CD14-positive monocyte (primary cell): Measurements from ENCODE around the gene IL17C. TPM values are rescaled to one million over a fixed set of nuclear protein-coding genes. Genes with fewer than 3 reads are reported as not detected.
A peak's percentile ranks its signal among the peaks of the same experiment; 100 is the strongest.

Source experiments
- DNase-seq, 3 donors: peaks; one replicate each; pipeline ENCODE4 v3.0.0-alpha.2; 2011 to 2022
- H2AFZ ChIP-seq: 2 replicates; pipeline ENCODE4 v1.6.0; 2012; ENCODE audit warnings: mild to moderate bottlenecking, low read depth, low read length, inconsistent platforms; ENCODE audit not compliant: insufficient read depth, poor library complexity, severe bottlenecking
- H3K27ac ChIP-seq, 2 donors: 1 replicate in 1 of 2; 2 replicates in 1 of 2; pipeline ENCODE4 v1.5.1; 2012 to 2013; ENCODE audit warnings: low read length in 2 of 2, control low read depth in 1 of 2, inconsistent platforms in 1 of 2, low read depth in 1 of 2, mild to moderate bottlenecking in 1 of 2
- H3K27me3 ChIP-seq, 2 donors: one replicate each; pipeline versions ENCODE4 v1.6.0 to v1.6.1; 2011 to 2013; ENCODE audit warnings: low read length in 2 of 2; ENCODE audit not compliant: control insufficient read depth in 2 of 2, insufficient read depth in 2 of 2
- H3K36me3 ChIP-seq, 2 donors: replicated peaks in 1 of 2; 1 replicate in 1 of 2; 2 replicates in 1 of 2; pipeline versions ENCODE4 v1.5.1 to v1.6.1; 2012 to 2013; ENCODE audit warnings: low read length in 2 of 2, control low read depth in 1 of 2, inconsistent platforms in 1 of 2, mild to moderate bottlenecking in 1 of 2; ENCODE audit not compliant: insufficient read depth in 2 of 2, control insufficient read depth in 1 of 2
- H3K4me1 ChIP-seq, 2 donors: 1 replicate in 1 of 2; 2 replicates in 1 of 2; pipeline versions ENCODE4 v1.5.1 to v1.6.1; 2012 to 2013; ENCODE audit warnings: low read length in 2 of 2, control low read depth in 1 of 2, inconsistent platforms in 1 of 2, mild to moderate bottlenecking in 1 of 2, moderate library complexity in 1 of 2; ENCODE audit not compliant: insufficient read depth in 2 of 2, control insufficient read depth in 1 of 2
- H3K4me2 ChIP-seq: replicated peaks from 2 replicates; pipeline ENCODE3; 2012; ENCODE audit warnings: low read length, moderate library complexity, mild to moderate bottlenecking; ENCODE audit not compliant: poor library complexity, severe bottlenecking; ENCODE audit errors: extremely low read depth
- H3K4me3 ChIP-seq, 3 experiments: fragments of 200-600 bp in 1 of 3; sonication (generic) in 1 of 3; replicated peaks in 1 of 3; 1 replicate in 2 of 3; 2 replicates in 1 of 3; pipeline ENCODE4 v1.5.1; 2011 to 2013; ENCODE audit warnings: low read length in 3 of 3, mild to moderate bottlenecking in 3 of 3, control low read depth in 2 of 3, low read depth in 2 of 3, inconsistent platforms in 1 of 3, moderate library complexity in 1 of 3
- H3K79me2 ChIP-seq: 2 replicates; pipeline ENCODE4 v1.6.0; 2012; ENCODE audit warnings: mild to moderate bottlenecking, control low read depth, inconsistent platforms, low read length, moderate library complexity; ENCODE audit not compliant: insufficient read depth
- H3K9ac ChIP-seq: 2 replicates; pipeline ENCODE4 v1.6.0; 2017; ENCODE audit warnings: low read length, mild to moderate bottlenecking; ENCODE audit not compliant: insufficient read depth, poor library complexity, severe bottlenecking
- H3K9me3 ChIP-seq, 2 donors: replicated peaks in 1 of 2; 1 replicate in 1 of 2; 2 replicates in 1 of 2; pipeline versions ENCODE4 v1.5.1 to v1.6.1; 2012 to 2013; ENCODE audit warnings: low read length in 2 of 2, control low read depth in 1 of 2; ENCODE audit not compliant: control insufficient read depth in 1 of 2, insufficient read depth in 1 of 2
- H4K20me1 ChIP-seq: 2 replicates; pipeline ENCODE4 v1.6.0; 2012; ENCODE audit warnings: mild to moderate bottlenecking, low read length, control low read depth, moderate library complexity; ENCODE audit not compliant: insufficient read depth
- H3K27ac Mint-ChIP-seq, 7 donors: one replicate each; pipeline ENCODE4 v1.8.0; 2020; ENCODE audit warnings: mild to moderate bottlenecking in 7 of 7, mixed read lengths in 7 of 7, moderate library complexity in 6 of 7, inconsistent platforms in 2 of 7
- H3K27me3 Mint-ChIP-seq, 3 donors: one replicate each; pipeline ENCODE4 v1.8.0; 2021 to 2022; ENCODE audit warnings: low read depth in 3 of 3, mild to moderate bottlenecking in 3 of 3, mixed read lengths in 3 of 3, moderate library complexity in 3 of 3, inconsistent platforms in 1 of 3
- H3K36me3 Mint-ChIP-seq, 2 donors: one replicate each; pipeline ENCODE4 v1.8.0; 2020; ENCODE audit warnings: mixed read lengths in 2 of 2, inconsistent platforms in 1 of 2, mild to moderate bottlenecking in 1 of 2
- H3K4me1 Mint-ChIP-seq: one replicate; pipeline ENCODE4 v1.8.0; 2020; ENCODE audit warnings: mild to moderate bottlenecking, mixed read lengths
- H3K4me3 Mint-ChIP-seq, 2 donors: one replicate each; pipeline ENCODE4 v1.8.0; 2020; ENCODE audit warnings: mild to moderate bottlenecking in 2 of 2, mixed read lengths in 2 of 2, moderate library complexity in 1 of 2
- H3K9me3 Mint-ChIP-seq, 7 donors: one replicate each; pipeline ENCODE4 v1.8.0; 2020 to 2022; ENCODE audit warnings: mixed read lengths in 7 of 7, mild to moderate bottlenecking in 6 of 7, moderate library complexity in 6 of 7, inconsistent platforms in 2 of 7
- CTCF ChIP-seq: fragments of 200-600 bp; IDR thresholded peaks from one replicate; pipeline ENCODE4 v1.8.0; 2022; ENCODE audit warnings: antibody characterized with exemption, mild to moderate bottlenecking
- WGBS: methylation state at CpG from one replicate; pipeline ENCODE4 v1.1.5; 2013; ENCODE audit warnings: missing lambda C conversion rate; ENCODE audit not compliant: insufficient coverage; 5-methylcytosine and 5-hydroxymethylcytosine counted together
- intact Hi-C, 2 donors: fragments of 100-400 bp; cut with micrococcal nuclease; formaldehyde crosslinking; loops; one replicate each; pipeline versions ENCODE4 v1.15.0 to v1.15.1; 2023
- polyA plus RNA-seq, 3 donors: library from polyadenylated mRNA; depleted of rRNA in 1 of 3; unstranded in 2 of 3; stranded (reverse) in 1 of 3; fragments of 300-500 nt in 2 of 3; fragments of >200 nt in 1 of 3; fragmentation: Illumina TruSeq in 2 of 3; gene quantifications; 1 replicate in 2 of 3; 2 replicates in 1 of 3; pipeline ENCODE4 v1.2.3, GENCODE V29; 2012 to 2021

Gene IL17C
- polyA plus RNA-seq, 3 donors, result 0.08 TPM; not detected in 2

- DNase-seq, result no peak
- Histone ChIP-seq H3K27ac (no peak overlapping the region), H3K9ac (no peak overlapping the region), H3K4me2 (no peak overlapping the region), H4K20me1 (peaks cover 7% of the 10 kb centered on the region), H3K27me3 (no peaks in the 10 kb centered on the region), H3K9me3 (no peaks in the 10 kb centered on the region), H3K4me1 (peaks cover 34 to 38% of the 10 kb centered on the region in 2 donors), H3K79me2 (peaks cover 4% of the 10 kb centered on the region), H3K36me3 (peaks cover 38% of the 10 kb centered on the region in 2 donors), H2AFZ (no peak overlapping the region), H3K4me3 (no peak overlapping the region)
- intact Hi-C loops, result loop anchor here in 1 of 2 donors (2.0 kb wide), 1 partner anchor 14 kb away; no protein-coding TSS in a partner anchor
- no peaks in the 10 kb centered on the region for H3K9me3 Mint-ChIP-seq
- H3K4me1 Mint-ChIP-seq, result peaks cover 31% of the 10 kb centered on the region
- WGBS, result 96% methylated on average over 30 of the region's 32 CpGs
- H3K36me3 Mint-ChIP-seq, result peaks cover 35 to 62% of the 10 kb centered on the region in 2 donors
- H3K4me3 Mint-ChIP-seq, result no peak overlapping the region
- TF ChIP-seq CTCF, result no peak
- no peak overlapping the region for H3K27ac Mint-ChIP-seq
- no peaks in the 10 kb centered on the region for H3K27me3 Mint-ChIP-seq
Measured at GRCh38 chr16:88678224-88678979, 40.0 kb downstream of the IL17C start.

GRCh38 chr16:88680554-88681083 lies 42.2 kb downstream of the IL17C start:
- Histone ChIP-seq H3K79me2 (peaks cover 16% of the 10 kb centered on the region), H3K36me3 (peaks cover 38% of the 10 kb centered on the region in 2 donors), H3K4me1 (peaks cover 54 to 59% of the 10 kb centered on the region in 2 donors), H2AFZ (no peak overlapping the region), H3K9ac (no peak overlapping the region), H3K27ac (no peak overlapping the region), H3K9me3 (no peaks in the 10 kb centered on the region), H3K4me3 (peak overlapping the region in 1 of 3 experiments; percentile 66), H3K4me2 (no peak overlapping the region), H4K20me1 (peaks cover 7% of the 10 kb centered on the region), H3K27me3 (no peaks in the 10 kb centered on the region)
- Mint-ChIP-seq H3K4me1 (peaks cover 51% of the 10 kb centered on the region), H3K36me3 (peaks cover 33 to 62% of the 10 kb centered on the region in 2 donors), H3K9me3 (no peaks in the 10 kb centered on the region), H3K27me3 (no peaks in the 10 kb centered on the region), H3K4me3 (no peak overlapping the region), H3K27ac (peak overlapping the region in 3 of 7 donors; percentile 41 to 95 (median 75))
- DNase-seq, result no peak
- no peak for TF ChIP-seq CTCF
- intact Hi-C loops, result loop anchor here (1.0 to 10.0 kb wide), 3 partner anchors 21 to 86 kb away; partner anchors contain the start of gene IL17C (in 1 of the 2)
- 83% methylated on average over 2 of the region's 5 CpGs for WGBS
